B cell (primary cell): ENCODE results near the gene KRT79.

Source experiments
- EZH2 ChIP-seq: IDR thresholded peaks from 2 replicates; pipeline ENCODE4 v1.6.1; 2012; ENCODE audit warnings: borderline replicate concordance, low read depth, mild to moderate bottlenecking, moderate library complexity, low read length; ENCODE audit not compliant: insufficient read depth, poor library complexity, severe bottlenecking
- TF ChIP-seq, protein P1 (sequence below): fragments of 200-600 bp; IDR thresholded peaks from one replicate; pipeline ENCODE4 v1.8.0; 2022; ENCODE audit warnings: antibody characterized with exemption, mild to moderate bottlenecking

DNA sequence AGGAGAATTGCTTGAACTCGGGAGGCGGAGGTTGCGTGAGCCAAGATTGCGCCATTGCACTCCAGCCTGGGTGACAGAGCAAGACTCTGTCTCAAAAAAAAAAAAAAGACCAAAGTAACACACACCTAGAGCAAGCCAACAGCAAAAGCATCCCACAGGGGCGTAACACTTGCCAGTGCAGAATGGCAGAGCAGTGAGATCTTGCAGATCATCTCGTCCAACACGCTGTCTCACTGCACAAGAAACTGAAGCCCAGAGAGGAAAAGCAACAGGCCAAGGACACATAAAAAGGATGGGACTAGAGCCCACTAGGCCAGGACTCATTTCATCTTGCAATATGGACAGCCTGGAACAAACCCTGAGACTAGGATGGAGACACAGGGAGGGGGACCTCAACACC is 27.4 kb upstream of the KRT79 start:
- TF ChIP-seq, protein P1, sequence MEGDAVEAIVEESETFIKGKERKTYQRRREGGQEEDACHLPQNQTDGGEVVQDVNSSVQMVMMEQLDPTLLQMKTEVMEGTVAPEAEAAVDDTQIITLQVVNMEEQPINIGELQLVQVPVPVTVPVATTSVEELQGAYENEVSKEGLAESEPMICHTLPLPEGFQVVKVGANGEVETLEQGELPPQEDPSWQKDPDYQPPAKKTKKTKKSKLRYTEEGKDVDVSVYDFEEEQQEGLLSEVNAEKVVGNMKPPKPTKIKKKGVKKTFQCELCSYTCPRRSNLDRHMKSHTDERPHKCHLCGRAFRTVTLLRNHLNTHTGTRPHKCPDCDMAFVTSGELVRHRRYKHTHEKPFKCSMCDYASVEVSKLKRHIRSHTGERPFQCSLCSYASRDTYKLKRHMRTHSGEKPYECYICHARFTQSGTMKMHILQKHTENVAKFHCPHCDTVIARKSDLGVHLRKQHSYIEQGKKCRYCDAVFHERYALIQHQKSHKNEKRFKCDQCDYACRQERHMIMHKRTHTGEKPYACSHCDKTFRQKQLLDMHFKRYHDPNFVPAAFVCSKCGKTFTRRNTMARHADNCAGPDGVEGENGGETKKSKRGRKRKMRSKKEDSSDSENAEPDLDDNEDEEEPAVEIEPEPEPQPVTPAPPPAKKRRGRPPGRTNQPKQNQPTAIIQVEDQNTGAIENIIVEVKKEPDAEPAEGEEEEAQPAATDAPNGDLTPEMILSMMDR = no peak
- no peak for TF ChIP-seq EZH2
